Lower lobe of right lung (tissue), 2 donors: Measurements from ENCODE around the gene EPC2. TPM values are rescaled to one million over a fixed set of nuclear protein-coding genes. Genes with fewer than 3 reads are reported as not detected.
"Not testable (repeated sequence)": the region's sequence is repeated elsewhere in the genome, so short reads cannot be mapped to it uniquely, and the experiment has no call there.

ENCODE experiments used
- ATAC-seq, 2 donors: fragments of 200-7000 bp; cut with Tn5 transposase; one replicate each; pipeline ENCODE4 v1.9.1; 2020 to 2022; ENCODE audit warnings: mild to moderate bottlenecking in 2 of 2, moderate library complexity in 2 of 2
- DNase-seq: peaks from one replicate; pipeline ENCODE4 v3.0.0-alpha.2; 2020
- H3K27ac ChIP-seq: fragments of 200-600 bp; one replicate; pipeline ENCODE4 v1.8.0; 2022
- H3K27me3 ChIP-seq: fragments of 200-600 bp; one replicate; pipeline ENCODE4 v1.8.0; 2022; ENCODE audit warnings: low read depth
- H3K36me3 ChIP-seq: fragments of 200-600 bp; one replicate; pipeline ENCODE4 v1.8.0; 2022; ENCODE audit warnings: mild to moderate bottlenecking
- H3K4me1 ChIP-seq: fragments of 200-600 bp; one replicate; pipeline ENCODE4 v1.8.0; 2022
- H3K4me3 ChIP-seq: fragments of 200-600 bp; one replicate; pipeline ENCODE4 v1.8.0; 2022; ENCODE audit warnings: mild to moderate bottlenecking
- H3K9me3 ChIP-seq: fragments of 200-600 bp; one replicate; pipeline ENCODE4 v1.8.0; 2022
- CTCF ChIP-seq: fragments of 200-600 bp; IDR thresholded peaks from one replicate; pipeline ENCODE4 v1.8.0; 2022; ENCODE audit warnings: antibody characterized with exemption, mild to moderate bottlenecking
- intact Hi-C: fragments of 100-400 bp; cut with DNase I; formaldehyde crosslinking; loops from one replicate; pipeline ENCODE4 v1.11.0; 2022
- total RNA-seq: library from RNA; stranded (reverse); fragmentation: NEBNext Ultra II Directional; extraction: Animal tissue kit (Norgen Biotek cat#: 25700); gene quantifications from one replicate; pipeline ENCODE4 v1.2.1, GENCODE V29; 2021
- donor health status: DM: no; HTN: yes; CAD: no; lungs with severe emphysema.

Gene EPC2
- total RNA-seq, 1 donor from 2014 or later: 36.8 TPM

- no peak for TF ChIP-seq CTCF
- no peak for ATAC-seq
- H3K9me3 ChIP-seq: no peaks in the 10 kb centered on the region
- H3K27ac ChIP-seq: peak overlapping the region; percentile 99
- peak overlapping the region; percentile 93 for H3K4me3 ChIP-seq
- no peak for DNase-seq
- no peaks in the 10 kb centered on the region for H3K27me3 ChIP-seq
- intact Hi-C loops: no loop called here
- peaks cover 55% of the 10 kb centered on the region for H3K4me1 ChIP-seq
- no peaks in the 10 kb centered on the region for H3K36me3 ChIP-seq
Observed at GRCh38 chr2:148646231-148646559, 1.6 kb downstream of the EPC2 start.

- intact Hi-C loops, DNase-seq, H3K27ac ChIP-seq, H3K36me3 ChIP-seq, ATAC-seq, H3K27me3 ChIP-seq, H3K4me3 ChIP-seq, H3K9me3 ChIP-seq: not testable (repeated sequence)
- H3K4me1 ChIP-seq: peaks cover 59% of the 10 kb centered on the region
Observed at GRCh38 chr2:148647711-148648110, 3.2 kb downstream of the EPC2 start.

DNA sequence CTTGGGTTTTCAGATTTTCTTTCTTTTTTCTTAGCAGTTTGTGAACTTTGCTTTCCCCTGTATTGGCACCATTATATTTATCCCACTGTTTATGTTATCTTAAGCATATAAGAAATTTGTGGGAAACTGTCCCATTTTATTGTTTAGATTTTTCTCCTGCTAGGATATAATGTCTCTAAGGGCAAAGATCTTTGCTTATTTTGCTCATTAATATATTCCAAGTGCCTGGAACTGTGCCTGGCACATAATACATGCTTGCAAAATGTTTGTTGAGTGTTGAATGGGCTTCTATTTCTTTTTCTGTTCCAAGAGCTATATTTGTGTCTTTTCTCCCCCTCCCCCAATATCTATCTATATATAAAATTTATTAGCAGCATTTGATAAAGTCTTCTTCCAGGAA lies 5.4 kb downstream of the EPC2 start:
- no peak for TF ChIP-seq CTCF
- H3K4me1 ChIP-seq: peaks cover 61% of the 10 kb centered on the region
- H3K27me3 ChIP-seq: no peaks in the 10 kb centered on the region
- no peak for DNase-seq
- no peak overlapping the region for H3K4me3 ChIP-seq
- intact Hi-C loops: no loop called here
- no peak overlapping the region for H3K27ac ChIP-seq
- ATAC-seq: no peak
- no peaks in the 10 kb centered on the region for H3K9me3 ChIP-seq
- no peaks in the 10 kb centered on the region for H3K36me3 ChIP-seq

- no peak overlapping the region for H3K4me3 ChIP-seq
- no peaks in the 10 kb centered on the region for H3K36me3 ChIP-seq
- ATAC-seq: no peak
- no peaks in the 10 kb centered on the region for H3K9me3 ChIP-seq
- peaks cover 61% of the 10 kb centered on the region for H3K4me1 ChIP-seq
- intact Hi-C loops: no loop called here
- no peaks in the 10 kb centered on the region for H3K27me3 ChIP-seq
- DNase-seq: no peak
- no peak for TF ChIP-seq CTCF
- H3K27ac ChIP-seq: no peak overlapping the region
Observed at GRCh38 chr2:148650881-148651280, 6.3 kb downstream of the EPC2 start.

DNA sequence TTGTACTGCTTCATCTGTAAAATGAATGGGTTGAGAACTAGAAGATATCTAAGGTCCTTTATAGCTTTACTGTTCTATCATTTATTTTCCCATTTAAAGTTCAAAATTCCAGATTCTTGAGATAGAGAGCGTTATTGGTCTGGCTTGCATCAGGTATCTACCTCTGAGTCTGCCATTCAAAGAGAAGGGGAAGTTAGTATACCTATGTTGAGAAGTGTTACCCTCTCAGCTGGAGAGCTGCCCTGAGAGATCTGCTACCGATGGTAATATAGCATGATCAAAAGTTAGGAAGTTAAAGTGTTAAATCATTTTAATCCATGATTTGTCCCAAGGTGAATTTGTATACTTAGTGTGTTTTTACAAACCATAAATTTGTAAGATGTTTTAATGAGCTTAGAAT lies 7.4 kb downstream of the EPC2 start:
- H3K36me3 ChIP-seq: no peaks in the 10 kb centered on the region
- H3K27ac ChIP-seq: no peak overlapping the region
- intact Hi-C loops: no loop called here
- no peaks in the 10 kb centered on the region for H3K27me3 ChIP-seq
- H3K4me3 ChIP-seq: no peak overlapping the region
- peaks cover 64% of the 10 kb centered on the region for H3K4me1 ChIP-seq
- H3K9me3 ChIP-seq: no peaks in the 10 kb centered on the region
- no peak for DNase-seq
- no peak for TF ChIP-seq CTCF
- no peak for ATAC-seq

GRCh38 chr2:148653437-148653836 lies 8.9 kb downstream of the EPC2 start:
- ATAC-seq (peak in 1 of 2 donors; percentile 14), DNase-seq (no peak)
- no peaks in the 10 kb centered on the region for H3K9me3 ChIP-seq
- no peaks in the 10 kb centered on the region for H3K36me3 ChIP-seq
- H3K4me1 ChIP-seq: peaks cover 77% of the 10 kb centered on the region
- intact Hi-C loops: no loop called here
- H3K27ac ChIP-seq: no peak overlapping the region
- H3K27me3 ChIP-seq: no peaks in the 10 kb centered on the region
- TF ChIP-seq CTCF: no peak
- no peak overlapping the region for H3K4me3 ChIP-seq
